Ovary (tissue), 9 donors: ENCODE measurements around the gene POGLUT2. TPM values are rescaled to one million over a fixed set of nuclear protein-coding genes. Genes with fewer than 3 reads are reported as not detected.
A peak's percentile ranks its signal among the peaks of the same experiment; 100 is the strongest.
"Not testable (repeated sequence)": the region's sequence is repeated elsewhere in the genome, so short reads cannot be mapped to it uniquely, and the experiment has no call there.

Experiments
- DNase-seq, 5 donors: peaks; one replicate each; pipeline ENCODE4 v3.0.0-alpha.2; 2019 to 2020
- H3K27ac ChIP-seq, 2 donors: fragments of 200-600 bp; one replicate each; pipeline versions ENCODE4 v1.5.1 to v1.8.0; 2019 to 2022
- H3K27me3 ChIP-seq: fragments of 200-600 bp; one replicate; pipeline ENCODE4 v1.8.0; 2022
- H3K36me3 ChIP-seq: fragments of 200-600 bp; sonication (generic); one replicate; pipeline ENCODE4 v1.5.1; 2019
- H3K4me1 ChIP-seq: one replicate; pipeline ENCODE4 v1.8.1; 2013; ENCODE audit warnings: mild to moderate bottlenecking, moderate library complexity; ENCODE audit not compliant: insufficient read depth
- H3K4me3 ChIP-seq: fragments of 200-600 bp; sonication (generic); one replicate; pipeline ENCODE4 v1.5.1; 2017
- H3K9me3 ChIP-seq, 2 donors: fragments of 200-600 bp in 1 of 2; sonication (generic) in 1 of 2; one replicate each; pipeline versions ENCODE4 v1.5.1 to v1.8.1; 2013 to 2019; ENCODE audit warnings: mild to moderate bottlenecking in 1 of 2, moderate library complexity in 1 of 2
- CTCF ChIP-seq, 3 donors: fragments of 450-650 bp in 2 of 3; fragments of 200-600 bp in 1 of 3; IDR thresholded peaks; one replicate each; pipeline versions ENCODE4 v1.5.1 to v1.8.0; 2016 to 2022; ENCODE audit warnings: antibody characterized with exemption in 3 of 3, mild to moderate bottlenecking in 1 of 3
- EP300 ChIP-seq: sonication (generic); formaldehyde crosslinking; IDR thresholded peaks from one replicate; pipeline ENCODE4 v1.6.1; 2017; ENCODE audit warnings: antibody characterized with exemption
- POLR2A ChIP-seq: fragments of 450-650 bp; IDR thresholded peaks from one replicate; pipeline ENCODE4 v1.6.1; 2017; ENCODE audit warnings: antibody characterized with exemption, mild to moderate bottlenecking, moderate library complexity
- WGBS, 3 donors: extraction: QIAGEN DNeasy Blood & Tissue Kit in 1 of 3; methylation state at CpG; one replicate each; pipeline versions ENCODE4 v1.1.5 to v1.1.7; 2013 to 2017; 5-methylcytosine and 5-hydroxymethylcytosine counted together
- intact Hi-C, 4 donors: fragments of 100-400 bp; cut with DNase I; formaldehyde crosslinking; loops; one replicate each; pipeline versions ENCODE4 v1.11.0 to v1.15.1; 2022 to 2023
- polyA plus RNA-seq, 2 donors: library from polyadenylated mRNA; stranded (reverse); fragments of 200-250 nt in 1 of 2; fragments of 350-450 nt in 1 of 2; fragmentation: Illumina TruSeq in 1 of 2; extraction: RNeasy Lipid Tissue Mini Kit (QIAGEN cat#74804) in 1 of 2; gene quantifications; one replicate each; pipeline ENCODE4 v1.2.3, GENCODE V29; 2013 to 2014
- total RNA-seq, 7 donors: library from RNA; depleted of rRNA in 2 of 7; stranded (reverse); fragments of >200 nt in 2 of 7; fragmentation: NEBNext Ultra II Directional in 3 of 7; extraction: Animal tissue kit (Norgen Biotek cat#: 25700) in 3 of 7; gene quantifications; one replicate each; pipeline versions ENCODE4 v1.1.0 to v1.2.4, GENCODE V29; 2016 to 2023
- donor health status: DM: no; HTN: no; CAD: no; lungs with moderate emphysema.
- donor health status: DM: no; HTN: no; CAD: no.
- donor health status: Bipolar disorder and iron deficiency.
- donor health status: DM: yes; HTN: yes; CAD: no.
- donor health status: DM: no; HTN: no; CAD: no.
- donor health status: DM: yes; HTN: yes; CAD: no.

The POGLUT2 gene
- total and polyA plus RNA-seq, 9 donors: 4.5 to 13.0 (median 7.2) TPM

GRCh38 chr13:102792396-102792795, 6.4 kb downstream of the POGLUT2 start:
- WGBS, 3 donors: 68 to 79% (median 76%) methylated on average over 1 of the region's 1 CpG
- H3K4me3 ChIP-seq: no peak overlapping the region
- intact Hi-C loops: loop anchor here in 1 of 4 donors (10.0 kb wide), 1 partner anchor 52 kb away; the partner anchor contains the start of gene ERCC5
- TF ChIP-seq POLR2A: no peak
- no peak for TF ChIP-seq EP300
- no peak for TF ChIP-seq CTCF (IDR thresholded peaks at IDR 0.05)
- no peak for DNase-seq
- H3K27ac ChIP-seq: no peak overlapping the region
- H3K27me3 ChIP-seq: no peaks in the 10 kb centered on the region
- no peaks in the 10 kb centered on the region for H3K9me3 ChIP-seq
- no peaks in the 10 kb centered on the region for H3K36me3 ChIP-seq
- no peaks in the 10 kb centered on the region for H3K4me1 ChIP-seq

GRCh38 chr13:102788683-102789082, 10.1 kb downstream of the POGLUT2 start:
- H3K36me3 ChIP-seq: no peaks in the 10 kb centered on the region
- H3K9me3 ChIP-seq: no peaks in the 10 kb centered on the region
- H3K27me3 ChIP-seq: no peaks in the 10 kb centered on the region
- intact Hi-C loops: no loop called here
- no peak overlapping the region for H3K27ac ChIP-seq
- no peak overlapping the region for H3K4me3 ChIP-seq
- no peaks in the 10 kb centered on the region for H3K4me1 ChIP-seq
- TF ChIP-seq POLR2A: no peak
- TF ChIP-seq EP300: no peak
- no peak for TF ChIP-seq CTCF (IDR thresholded peaks at IDR 0.05)
- no peak for DNase-seq
- WGBS, 3 donors: 95 to 98% (median 96%) methylated on average over 8 of the region's 8 CpGs

GRCh38 chr13:102784483-102784882, 14.3 kb downstream of the POGLUT2 start:
- 9 to 23% (median 21%) methylated on average over 3 of the region's 3 CpGs for WGBS, 3 donors
- intact Hi-C loops: no loop called here
- no peaks in the 10 kb centered on the region for H3K36me3 ChIP-seq

GRCh38 chr13:102781591-102781990, 17.2 kb downstream of the POGLUT2 start:
- H3K36me3 ChIP-seq: no peaks in the 10 kb centered on the region
- no peaks in the 10 kb centered on the region for H3K27me3 ChIP-seq
- no peak overlapping the region for H3K27ac ChIP-seq
- H3K4me1 ChIP-seq: no peaks in the 10 kb centered on the region
- DNase-seq: no peak
- TF ChIP-seq POLR2A (no peak), CTCF (IDR thresholded peaks at IDR 0.05) (no peak), EP300 (no peak)
- no peak overlapping the region for H3K4me3 ChIP-seq
- intact Hi-C loops: no loop called here
- H3K9me3 ChIP-seq: no peaks in the 10 kb centered on the region
- 95 to 100% (median 96%) methylated on average over 1 of the region's 1 CpG for WGBS, 3 donors

More at GRCh38 chr13:102784483-102784882, 14.3 kb downstream of the POGLUT2 start:
- DNase-seq: no peak
- TF ChIP-seq POLR2A (no peak), CTCF (IDR thresholded peaks at IDR 0.05) (no peak), EP300 (no peak)
- no peaks in the 10 kb centered on the region for H3K4me1 ChIP-seq
- H3K4me3 ChIP-seq: no peak overlapping the region
- no peaks in the 10 kb centered on the region for H3K9me3 ChIP-seq
- H3K27ac ChIP-seq: peak overlapping the region in 1 of 2 donors; percentile 26
- no peaks in the 10 kb centered on the region for H3K27me3 ChIP-seq

- intact Hi-C loops, H3K4me1 ChIP-seq, H3K36me3 ChIP-seq, H3K4me3 ChIP-seq, H3K27me3 ChIP-seq, H3K27ac ChIP-seq, DNase-seq, H3K9me3 ChIP-seq: not testable (repeated sequence)
- WGBS, 3 donors: 79 to 84% (median 82%) methylated on average over 4 of the region's 4 CpGs
Observed at GRCh38 chr13:102780656-102781055, 18.1 kb downstream of the POGLUT2 start.
